Breast epithelium (tissue), 4 donors: ENCODE data around the gene PCK2. TPM values are rescaled to one million over a fixed set of nuclear protein-coding genes. Genes with fewer than 3 reads are reported as not detected.

ENCODE experiments used
- DNase-seq, 2 donors: peaks; one replicate each; pipeline ENCODE4 v3.0.0-alpha.2; 2019; ENCODE audit warnings: low spot score in 2 of 2
- H3K27ac ChIP-seq, 2 donors: fragments of 200-600 bp; sonication (generic) in 1 of 2; one replicate each; pipeline ENCODE4 v1.5.1; 2016 to 2019; ENCODE audit warnings: mild to moderate bottlenecking in 1 of 2
- H3K27me3 ChIP-seq, 2 donors: fragments of 200-600 bp; sonication (generic) in 1 of 2; one replicate each; pipeline versions ENCODE4 v1.5.1 to v1.6.0; 2017 to 2019; ENCODE audit warnings: control low read depth in 1 of 2, mild to moderate bottlenecking in 1 of 2
- H3K36me3 ChIP-seq: fragments of 200-600 bp; one replicate; pipeline ENCODE4 v1.5.1; 2019
- H3K4me1 ChIP-seq, 2 donors: fragments of 200-600 bp; sonication (generic); one replicate each; pipeline ENCODE4 v1.5.1; 2016 to 2019; ENCODE audit warnings: control low read depth in 1 of 2
- H3K4me3 ChIP-seq, 3 donors: fragments of 200-600 bp; sonication (generic); 1 replicate in 2 of 3; 2 replicates in 1 of 3; pipeline ENCODE4 v1.5.1; 2016 to 2019; ENCODE audit warnings: mild to moderate bottlenecking in 3 of 3, moderate library complexity in 2 of 3
- H3K9me3 ChIP-seq, 2 donors: fragments of 200-600 bp; sonication (generic) in 1 of 2; one replicate each; pipeline ENCODE4 v1.5.1; 2016 to 2019; ENCODE audit warnings: control low read depth in 1 of 2
- CTCF ChIP-seq, 3 donors: fragments of 450-650 bp; IDR thresholded peaks; one replicate each; pipeline ENCODE4 v1.5.1; 2016 to 2017; ENCODE audit warnings: antibody characterized with exemption in 3 of 3, mild to moderate bottlenecking in 3 of 3, moderate library complexity in 3 of 3
- POLR2A ChIP-seq: fragments of 450-650 bp; IDR thresholded peaks from one replicate; pipeline ENCODE4 v1.6.1; 2016; ENCODE audit warnings: antibody characterized with exemption, mild to moderate bottlenecking, moderate library complexity
- POLR2AphosphoS5 ChIP-seq, 3 donors: sonication (generic); formaldehyde crosslinking; IDR thresholded peaks; one replicate each; pipeline ENCODE4 v1.6.1; 2017; ENCODE audit warnings: antibody characterized with exemption in 3 of 3
- intact Hi-C: fragments of 100-400 bp; cut with DNase I; formaldehyde crosslinking; loops from one replicate; pipeline ENCODE4 v1.15.1; 2023; ENCODE audit warnings: low total_unique reads
- total RNA-seq, 3 donors: library from RNA; depleted of rRNA; stranded (reverse); fragments of >200 nt; gene quantifications; one replicate each; pipeline ENCODE4 v1.1.0, GENCODE V29; 2016

PCK2 gene
- total RNA-seq, 3 donors from 2014 or later: 20.5 to 51.5 (median 24.3) TPM

- no peak for TF ChIP-seq POLR2AphosphoS5 (IDR thresholded peaks at IDR 0.05)
- no peak for TF ChIP-seq POLR2A
- TF ChIP-seq CTCF (IDR thresholded peaks at IDR 0.05): no peak
- no peaks in the 10 kb centered on the region for H3K36me3 ChIP-seq
- H3K27ac ChIP-seq: no peak overlapping the region
- DNase-seq: no peak
- no peaks in the 10 kb centered on the region for H3K27me3 ChIP-seq
- H3K4me3 ChIP-seq: no peak overlapping the region
- no peaks in the 10 kb centered on the region for H3K9me3 ChIP-seq
- intact Hi-C loops: no loop called here
- no peaks in the 10 kb centered on the region for H3K4me1 ChIP-seq
Observed at GRCh38 chr14:24055971-24056799, 37.9 kb upstream of the PCK2 start.

- intact Hi-C loops: no loop called here
- Histone ChIP-seq H3K4me1 (no peaks in the 10 kb centered on the region), H3K36me3 (no peaks in the 10 kb centered on the region), H3K27me3 (no peaks in the 10 kb centered on the region), H3K9me3 (no peaks in the 10 kb centered on the region), H3K4me3 (no peak overlapping the region), H3K27ac (no peak overlapping the region)
- DNase-seq: no peak
- TF ChIP-seq POLR2A: no peak
- no peak for TF ChIP-seq POLR2AphosphoS5 (IDR thresholded peaks at IDR 0.05)
- no peak for TF ChIP-seq CTCF (IDR thresholded peaks at IDR 0.05)
Observed at GRCh38 chr14:24056800-24057184, 37.3 kb upstream of the PCK2 start.

GRCh38 chr14:24057271-24057670, 36.8 kb upstream of the PCK2 start:
- Histone ChIP-seq H3K27me3 (no peaks in the 10 kb centered on the region), H3K36me3 (no peaks in the 10 kb centered on the region), H3K4me1 (no peaks in the 10 kb centered on the region), H3K4me3 (no peak overlapping the region), H3K27ac (no peak overlapping the region), H3K9me3 (no peaks in the 10 kb centered on the region)
- intact Hi-C loops: no loop called here
- no peak for DNase-seq
- TF ChIP-seq POLR2AphosphoS5 (IDR thresholded peaks at IDR 0.05) (no peak), CTCF (IDR thresholded peaks at IDR 0.05) (no peak), POLR2A (no peak)

GRCh38 chr14:24057867-24058259, 36.2 kb upstream of the PCK2 start:
- no peaks in the 10 kb centered on the region for H3K36me3 ChIP-seq
- H3K4me1 ChIP-seq: no peaks in the 10 kb centered on the region
- intact Hi-C loops: no loop called here
- H3K27ac ChIP-seq: no peak overlapping the region
- no peaks in the 10 kb centered on the region for H3K9me3 ChIP-seq
- no peak for DNase-seq
- TF ChIP-seq POLR2AphosphoS5 (IDR thresholded peaks at IDR 0.05): no peak
- TF ChIP-seq CTCF (IDR thresholded peaks at IDR 0.05): no peak
- no peak for TF ChIP-seq POLR2A
- H3K4me3 ChIP-seq: no peak overlapping the region
- H3K27me3 ChIP-seq: no peaks in the 10 kb centered on the region

- Histone ChIP-seq H3K4me3 (no peak overlapping the region), H3K36me3 (no peaks in the 10 kb centered on the region), H3K4me1 (no peaks in the 10 kb centered on the region), H3K9me3 (no peaks in the 10 kb centered on the region), H3K27ac (no peak overlapping the region), H3K27me3 (no peaks in the 10 kb centered on the region)
- TF ChIP-seq POLR2AphosphoS5 (IDR thresholded peaks at IDR 0.05) (peak in 1 of 3 donors; percentile 15), CTCF (IDR thresholded peaks at IDR 0.05) (peak; percentile 48 to 95 (median 79)), POLR2A (no peak)
- intact Hi-C loops: no loop called here
- peak in 1 of 2 donors; percentile 71 for DNase-seq
Observed at GRCh38 chr14:24058260-24058950, 35.7 kb upstream of the PCK2 start.
